NCI-H2029 treated with DMSO at 0.1 percent for 48 hours (cell line): Measurements from ENCODE around the gene NEDD4L.
A peak's percentile ranks its signal among the peaks of the same experiment; 100 is the strongest.

Experiments
- DNase-seq: peaks from one replicate; lab custom pipeline; 2025; lab: John Stamatoyannopoulos, UW

NEDD4L gene

DNA sequence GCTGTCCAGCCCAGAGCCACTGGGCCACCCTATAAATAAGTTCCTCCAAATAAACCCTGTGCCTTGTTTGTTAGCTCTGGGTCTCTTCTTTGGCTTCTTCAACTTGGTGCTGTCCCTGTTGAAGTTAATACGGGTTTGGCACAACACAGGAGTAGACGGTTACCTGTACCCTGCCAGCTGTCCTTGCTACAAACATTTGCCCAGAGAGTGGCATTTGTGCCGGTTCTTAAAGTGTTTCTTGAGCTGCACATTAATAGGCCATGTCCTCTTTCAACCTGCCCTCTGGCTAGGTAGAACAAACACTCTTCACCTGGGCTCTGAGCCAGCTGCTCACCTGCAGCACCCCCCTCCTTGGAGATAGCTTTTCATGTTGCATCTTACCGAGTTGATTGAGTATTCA is 139.2 kb downstream of the NEDD4L start:
- peak; percentile 78 for DNase-seq

DNA sequence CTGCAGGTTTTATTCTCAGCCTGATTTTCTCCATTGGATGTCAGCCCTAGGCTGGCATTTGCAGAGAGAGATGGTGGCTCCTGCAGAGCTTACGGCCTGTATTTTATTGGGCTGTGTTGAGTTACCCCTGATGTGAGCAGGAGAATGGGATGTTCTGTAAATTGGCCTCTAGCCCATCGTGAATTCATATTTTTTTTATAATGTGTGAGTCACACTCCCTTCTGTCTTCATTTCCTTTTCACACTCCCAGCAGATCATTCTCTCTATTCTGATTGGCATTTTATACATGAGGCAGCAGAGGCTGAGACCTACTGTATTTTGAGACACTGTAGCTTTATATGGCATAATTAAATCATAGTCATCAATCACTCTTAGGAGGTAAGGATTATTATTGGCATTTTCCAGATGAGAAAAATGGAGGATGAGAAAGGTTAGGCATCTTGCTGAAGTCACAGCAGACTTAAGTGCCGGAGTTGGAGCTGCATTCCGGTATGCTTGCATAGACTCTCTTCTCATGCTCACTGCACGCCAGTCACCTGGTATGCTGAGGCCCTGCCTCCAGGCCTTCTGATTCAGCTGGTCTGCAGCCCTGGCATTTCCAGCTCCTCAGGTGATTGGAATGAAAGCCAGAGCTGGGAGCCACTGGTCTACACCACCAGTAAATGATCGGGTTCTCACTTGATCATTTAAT is 142.4 kb downstream of the NEDD4L start:
- DNase-seq: no peak

DNA sequence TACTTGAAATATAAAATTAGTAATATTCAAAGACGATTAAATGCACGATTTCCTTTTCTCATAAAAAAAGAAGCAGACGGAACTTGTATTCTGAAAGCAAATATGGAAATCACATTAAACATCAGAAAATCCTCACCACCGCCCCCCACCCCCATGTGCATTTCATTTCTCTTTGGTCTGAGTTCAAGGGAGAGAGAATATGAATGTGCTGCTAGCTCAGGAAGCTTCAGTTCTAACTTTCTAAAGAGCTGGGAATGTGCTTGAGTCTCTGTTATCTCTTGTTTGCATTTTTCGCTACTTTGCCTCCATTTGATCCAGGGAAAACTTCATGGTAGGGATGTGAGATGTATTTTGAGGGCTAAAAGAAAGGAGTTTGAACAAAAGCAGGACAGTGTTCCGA is 143.6 kb downstream of the NEDD4L start:
- no peak for DNase-seq

DNA sequence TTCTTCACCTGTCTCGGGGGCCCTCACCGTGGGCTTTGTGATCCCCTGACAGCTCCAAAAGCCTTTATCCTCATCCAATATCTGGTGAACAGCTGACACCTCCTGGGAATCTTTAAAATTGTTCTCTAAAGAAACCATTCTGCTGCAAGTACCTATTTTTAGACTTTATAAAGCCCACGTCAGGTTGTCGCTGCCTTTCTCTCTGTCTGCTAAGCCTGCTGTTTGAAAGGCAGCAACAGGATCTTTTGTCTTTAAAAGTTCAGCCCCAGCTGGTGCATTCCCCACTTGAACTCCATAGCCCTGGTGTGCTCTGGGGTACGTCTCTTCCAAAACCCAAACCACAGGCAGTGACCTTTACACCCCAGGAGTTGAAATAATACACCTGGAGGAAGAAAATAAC is 145.0 kb downstream of the NEDD4L start:
- DNase-seq: no peak

DNA sequence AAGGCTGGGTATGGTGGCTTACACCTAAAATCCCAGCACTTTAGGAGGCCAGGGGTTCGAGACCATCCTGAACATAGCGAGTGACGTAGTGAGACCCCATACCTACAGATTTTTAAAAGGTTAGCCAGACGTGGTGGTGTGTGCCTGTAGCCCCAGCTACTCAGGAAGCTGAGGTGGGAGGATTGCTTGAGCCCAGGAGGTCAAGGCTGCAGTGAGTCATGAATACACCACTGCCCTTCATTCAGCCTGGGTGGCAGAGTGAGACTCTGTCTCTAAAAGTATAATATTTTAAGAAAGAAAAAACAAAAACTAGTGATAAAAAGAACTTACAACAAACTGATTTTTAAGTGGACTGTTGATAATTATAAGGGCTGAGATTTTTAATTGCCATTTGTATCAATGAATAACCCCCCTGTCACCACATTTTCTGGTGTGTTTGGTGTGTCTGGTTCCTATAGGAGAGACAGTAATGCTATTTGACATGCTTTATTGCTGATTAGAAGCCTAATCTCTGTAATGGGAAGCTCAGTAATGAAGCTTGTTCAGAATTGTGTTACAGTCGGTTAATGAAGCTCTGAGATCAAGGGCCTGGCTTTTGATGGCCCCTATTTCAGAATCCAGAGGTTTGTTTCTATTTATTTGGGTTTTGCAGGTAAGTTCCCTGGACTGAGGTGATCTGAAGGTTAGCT is 147.0 kb downstream of the NEDD4L start:
- DNase-seq: no peak

DNA sequence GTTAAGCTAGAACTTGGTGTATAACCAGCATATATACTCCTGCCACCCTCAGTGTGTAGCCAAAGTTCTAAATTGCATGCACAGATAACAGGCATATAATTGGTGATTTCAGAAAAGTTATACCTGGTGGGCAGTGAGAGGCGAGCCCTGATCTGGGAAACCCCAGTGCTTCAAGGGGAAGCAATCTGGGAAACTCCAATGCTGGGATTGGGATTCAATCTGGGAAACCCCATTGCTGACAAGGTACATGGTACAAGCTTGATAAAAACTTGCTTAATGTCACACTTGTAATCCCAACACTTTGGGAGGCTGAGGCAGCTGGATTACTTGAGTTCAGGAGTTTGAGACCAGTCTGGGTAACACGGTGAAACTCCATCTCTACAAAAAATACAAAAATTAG is 147.6 kb downstream of the NEDD4L start:
- no peak for DNase-seq

DNA sequence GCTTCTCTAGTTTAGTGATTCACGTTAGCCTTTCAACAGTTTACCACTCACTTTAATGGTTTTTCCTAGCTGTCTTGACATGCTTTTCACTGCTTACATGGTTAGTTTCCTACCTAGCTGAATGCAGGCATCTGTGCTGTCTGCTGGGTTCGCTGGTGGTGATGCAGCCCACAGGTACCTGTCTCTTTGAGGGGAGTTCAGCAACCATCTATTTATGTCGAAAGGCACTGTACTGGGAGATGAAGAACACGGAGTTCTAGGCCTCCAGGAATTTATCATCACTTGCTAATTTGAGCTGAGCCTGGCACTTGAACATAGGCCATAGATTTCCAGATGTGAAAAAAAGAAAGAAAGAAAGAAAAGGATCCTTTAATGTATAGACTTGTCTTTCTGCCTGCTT is 148.5 kb downstream of the NEDD4L start:
- DNase-seq: no peak

DNA sequence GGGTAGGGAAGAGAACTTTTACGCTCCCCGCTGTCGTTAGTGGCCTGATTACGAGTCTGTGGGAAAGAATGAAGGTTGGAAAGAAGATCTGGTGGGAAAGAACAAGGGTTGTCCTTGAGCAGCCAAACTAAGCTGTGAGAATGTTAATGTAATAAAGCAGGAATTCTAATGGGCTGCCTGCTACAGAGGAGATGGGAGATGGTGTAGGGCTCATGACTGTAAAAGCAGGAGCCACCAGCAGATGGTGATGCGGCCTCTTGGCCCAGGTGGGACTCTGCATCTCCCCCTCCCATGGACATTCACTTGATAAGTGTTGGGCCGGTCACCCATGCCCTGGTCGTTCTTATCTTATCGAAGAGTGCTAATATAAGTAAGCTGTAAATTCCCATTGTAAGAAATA is 150.0 kb downstream of the NEDD4L start:
- DNase-seq: no peak

DNA sequence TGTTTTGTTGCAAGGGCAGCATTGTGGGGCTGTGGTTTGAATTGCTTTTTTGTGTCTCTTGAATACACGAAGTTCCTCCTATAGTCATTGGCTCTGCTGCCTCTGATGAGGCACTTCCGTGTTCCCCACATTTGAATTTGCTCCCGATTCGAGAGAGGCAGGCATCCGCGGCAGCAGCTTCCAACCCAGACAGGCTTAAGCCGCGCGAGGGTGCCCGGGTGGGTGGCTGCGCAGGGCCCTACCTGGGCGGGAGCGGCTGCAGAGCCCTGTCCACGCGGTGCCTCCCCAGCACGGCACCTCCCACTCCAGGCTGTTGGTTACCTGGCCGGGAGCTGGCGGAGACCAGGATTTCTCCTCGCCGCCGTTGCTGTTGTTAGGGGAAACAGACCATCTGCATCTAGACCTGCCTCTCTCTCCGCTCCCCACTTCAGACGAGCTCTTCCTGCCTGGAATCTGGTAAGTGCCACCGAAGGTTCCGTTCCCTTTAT is 151.3 kb downstream of the NEDD4L start:
- peak; percentile 77 for DNase-seq

DNA sequence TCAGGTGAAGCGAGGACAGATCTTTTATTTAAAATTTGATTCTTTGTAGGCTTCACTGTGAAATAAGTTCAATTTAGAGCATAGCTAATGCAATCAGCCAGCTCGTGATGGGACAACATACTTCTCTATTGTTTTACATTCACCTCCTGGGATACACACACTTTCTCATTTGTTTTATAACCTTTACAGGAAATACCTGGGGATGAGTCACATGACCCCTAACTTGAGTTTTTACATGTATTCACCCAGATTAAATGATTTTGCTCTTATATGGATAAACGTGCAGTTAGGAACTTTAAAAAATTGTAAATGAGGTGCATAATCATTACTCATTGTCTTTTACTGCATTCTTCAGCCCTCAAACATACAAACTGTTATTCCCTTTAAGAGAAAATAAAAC is 152.1 kb downstream of the NEDD4L start:
- DNase-seq: no peak

DNA sequence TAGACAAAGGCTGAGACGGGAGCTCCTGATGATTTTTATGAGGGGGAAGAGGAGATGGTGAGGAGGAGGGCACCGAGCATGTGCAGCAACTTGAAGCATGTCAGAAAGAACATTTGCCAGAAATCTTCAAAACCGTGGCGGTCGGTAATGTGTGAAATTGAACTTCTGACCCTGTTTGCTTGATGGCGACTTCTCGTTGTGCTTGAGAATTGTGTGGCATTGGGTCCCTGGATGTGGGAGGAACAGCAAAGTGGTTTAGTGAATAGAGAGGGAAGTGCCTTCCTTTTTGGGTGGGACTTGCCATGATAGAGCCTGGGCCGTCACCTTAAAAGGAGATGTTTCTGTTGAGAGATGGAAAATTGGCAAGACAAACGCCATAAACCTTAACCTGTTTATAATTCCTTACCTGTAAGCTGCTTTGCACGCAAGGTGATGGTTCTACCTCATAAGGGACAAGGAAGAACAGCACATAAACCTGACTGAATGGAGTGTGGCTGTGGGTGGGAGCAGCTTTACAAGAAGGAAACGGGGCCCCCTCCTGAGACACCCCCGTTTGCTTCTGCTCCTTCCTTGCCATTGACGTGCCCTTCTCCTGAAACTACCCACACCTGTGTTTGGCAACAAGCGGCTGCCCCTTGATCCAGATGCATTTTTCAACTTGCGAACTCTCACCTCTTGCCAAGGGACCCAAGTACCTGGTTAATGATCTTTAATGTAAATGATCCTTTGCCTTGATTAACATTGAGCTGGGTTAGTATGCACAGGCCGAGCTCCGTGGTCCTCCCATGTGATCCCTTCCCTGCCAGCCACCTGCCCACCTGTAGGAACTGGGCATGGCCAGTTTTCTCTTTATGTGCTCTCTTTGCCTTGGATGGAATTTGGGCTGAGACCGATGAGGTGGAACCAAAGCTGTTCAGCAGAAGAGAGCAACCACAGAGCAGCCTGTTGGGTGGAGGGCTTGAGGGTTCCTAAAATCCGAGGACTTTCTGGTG is 153.2 kb downstream of the NEDD4L start:
- DNase-seq: peak; percentile 66

DNA sequence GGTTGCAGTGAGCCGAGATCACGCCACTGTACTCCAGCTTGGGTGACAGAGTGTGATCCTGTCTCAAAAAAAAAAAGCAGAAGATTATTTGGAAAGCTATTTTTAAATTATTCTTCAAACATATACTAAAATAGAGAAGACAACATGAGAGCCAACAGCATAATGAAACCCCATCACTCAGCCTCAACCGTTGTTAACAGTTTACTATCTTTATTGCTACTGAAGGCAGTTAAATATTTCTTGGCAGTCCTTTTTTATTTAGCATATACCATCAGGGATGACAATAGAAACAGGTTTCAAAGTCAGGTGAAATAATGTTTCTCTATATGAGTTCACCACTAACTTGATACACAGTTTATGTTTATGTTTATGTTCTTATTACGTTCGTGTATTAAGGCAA is 157.2 kb downstream of the NEDD4L start:
- DNase-seq: no peak

DNA sequence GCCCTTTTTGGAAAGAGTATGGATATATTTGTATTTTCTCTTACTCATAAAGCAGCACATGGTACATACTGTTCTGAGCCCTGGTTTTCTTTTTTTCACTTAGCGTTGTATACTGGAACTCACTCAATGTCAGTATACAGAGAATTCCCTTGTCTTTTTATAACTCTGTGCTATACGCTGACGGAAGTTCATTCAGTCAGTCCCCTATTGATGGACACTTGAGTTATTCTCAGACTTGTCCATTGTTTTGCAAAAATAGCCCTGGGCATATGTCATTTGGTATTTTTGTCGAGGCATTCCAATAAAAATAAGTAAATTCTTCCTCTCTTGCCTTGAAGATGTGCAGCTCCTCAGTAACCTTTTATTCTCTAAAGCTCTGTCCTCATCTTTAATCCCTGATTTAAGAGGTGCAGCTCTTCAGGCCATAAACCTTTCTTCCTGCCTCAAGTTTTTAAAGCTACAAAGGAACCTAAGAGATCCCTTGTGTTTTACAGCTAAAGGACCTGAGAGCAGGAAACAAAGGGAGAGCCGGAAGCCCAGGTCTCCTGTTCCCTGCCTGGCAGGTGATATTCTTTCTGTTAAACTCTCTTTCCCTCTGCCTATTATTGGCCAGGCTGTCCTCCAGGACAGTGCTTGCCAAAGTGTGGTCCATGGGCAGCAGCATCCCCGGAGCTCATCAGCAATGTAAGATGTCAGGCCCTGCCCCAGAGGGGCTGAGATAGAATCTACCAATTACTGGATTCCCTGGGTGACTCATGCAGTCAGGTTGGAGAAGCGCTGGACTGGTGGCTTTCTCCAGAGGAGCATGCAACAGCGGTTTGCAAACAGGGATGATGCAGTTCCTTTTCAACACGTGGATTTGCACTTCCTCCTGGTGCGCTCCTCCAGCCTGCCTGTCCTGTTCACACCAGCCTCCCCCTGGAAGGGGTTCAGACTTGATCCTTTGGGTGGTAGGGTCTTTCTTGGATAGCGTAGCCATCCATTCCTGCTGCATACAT is 158.0 kb downstream of the NEDD4L start:
- peak; percentile 49 for DNase-seq

DNA sequence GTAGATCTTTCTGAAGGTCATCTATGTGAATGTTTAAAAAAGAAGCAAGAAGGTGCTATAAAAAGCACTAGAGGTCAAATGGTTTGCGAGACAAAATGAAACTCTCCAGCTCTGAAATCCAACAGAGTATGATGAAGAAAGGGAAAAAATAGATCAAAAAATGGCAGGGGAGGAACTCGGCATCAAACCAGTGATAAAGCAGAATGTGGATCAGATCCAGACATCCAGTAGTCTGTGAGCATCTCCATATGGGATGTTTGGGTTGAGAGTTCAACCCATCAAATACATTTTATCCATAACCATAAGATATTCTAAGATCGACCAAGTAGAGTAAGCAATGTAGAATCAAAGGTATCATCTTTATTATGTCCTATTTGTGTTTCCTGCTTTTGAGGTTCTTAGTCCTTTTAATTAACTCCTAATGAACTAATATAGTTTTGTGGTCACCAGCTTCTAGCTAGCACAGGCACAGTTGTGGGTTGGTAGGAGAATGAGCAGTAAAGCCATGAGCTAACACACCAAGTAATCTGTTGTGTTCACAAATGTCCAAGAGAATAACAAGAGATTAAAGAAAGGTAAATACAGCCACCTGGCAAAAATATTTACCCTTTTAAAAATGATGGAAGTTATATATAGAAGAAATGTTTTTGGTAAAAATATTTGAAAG is 160.9 kb downstream of the NEDD4L start:
- DNase-seq: no peak

DNA sequence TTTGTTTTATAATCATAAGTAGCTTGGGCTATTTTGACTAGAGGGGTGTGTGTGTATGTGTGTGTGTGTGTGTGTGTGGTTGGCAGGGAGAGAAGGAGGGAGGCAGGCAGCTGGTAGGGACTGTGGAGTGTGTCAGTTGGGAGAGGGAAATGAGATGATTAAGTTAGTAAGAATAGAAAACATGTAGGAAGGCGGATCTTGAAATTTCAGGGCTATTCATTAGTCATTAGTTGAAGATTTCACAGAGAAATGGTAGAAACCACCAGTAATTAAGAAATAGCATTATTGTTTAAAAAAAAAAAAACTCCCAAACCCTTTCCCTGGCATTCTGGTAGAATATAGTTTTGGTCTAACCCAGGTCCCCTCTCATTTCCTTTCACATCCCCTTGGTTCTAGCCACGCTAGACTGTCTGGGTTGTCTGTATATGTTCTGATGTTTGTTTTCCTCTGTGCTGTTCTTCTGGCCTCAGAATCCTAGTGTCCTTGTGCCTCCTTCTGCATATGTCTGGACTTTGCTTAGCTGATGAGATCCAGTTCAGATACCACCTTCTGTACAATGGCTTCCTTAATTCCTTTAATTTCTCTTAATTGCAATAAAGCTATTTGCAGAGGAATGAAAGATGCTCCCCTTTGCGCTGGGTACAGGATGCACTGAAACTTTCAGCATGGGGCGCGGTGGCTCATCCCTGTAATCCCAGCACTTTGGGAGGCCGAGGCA is 161.6 kb downstream of the NEDD4L start:
- DNase-seq: peak; percentile 23

DNA sequence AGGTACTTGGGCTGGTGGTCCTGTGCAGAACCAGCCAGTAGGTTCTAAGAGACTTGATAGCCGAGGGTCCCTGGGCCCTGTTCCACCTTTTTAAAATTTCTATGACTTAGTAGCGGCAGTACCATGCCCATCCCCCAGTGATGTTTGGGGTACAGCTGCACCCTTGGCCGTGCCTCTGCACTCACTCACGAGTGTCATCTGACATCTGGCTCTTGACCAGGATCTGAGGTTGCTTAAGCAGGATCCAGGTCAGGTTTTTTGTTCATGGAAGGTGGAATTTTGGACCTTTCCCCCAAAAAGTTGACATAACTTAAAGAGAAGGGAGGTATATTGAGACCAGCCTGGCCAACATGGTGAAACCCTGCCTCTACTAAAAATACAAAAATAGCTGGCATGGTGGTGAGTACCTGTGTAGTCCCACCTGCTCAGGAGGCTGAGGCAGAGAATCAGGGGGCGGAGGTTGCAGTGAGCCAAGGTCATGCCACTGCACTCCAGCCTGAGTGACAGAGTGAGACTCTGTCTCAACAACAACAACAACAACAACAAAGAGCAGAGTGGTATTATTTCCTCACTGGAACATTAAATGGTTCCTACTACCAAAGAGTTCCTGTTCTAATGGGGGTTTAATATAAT is 163.6 kb downstream of the NEDD4L start:
- no peak for DNase-seq

DNA sequence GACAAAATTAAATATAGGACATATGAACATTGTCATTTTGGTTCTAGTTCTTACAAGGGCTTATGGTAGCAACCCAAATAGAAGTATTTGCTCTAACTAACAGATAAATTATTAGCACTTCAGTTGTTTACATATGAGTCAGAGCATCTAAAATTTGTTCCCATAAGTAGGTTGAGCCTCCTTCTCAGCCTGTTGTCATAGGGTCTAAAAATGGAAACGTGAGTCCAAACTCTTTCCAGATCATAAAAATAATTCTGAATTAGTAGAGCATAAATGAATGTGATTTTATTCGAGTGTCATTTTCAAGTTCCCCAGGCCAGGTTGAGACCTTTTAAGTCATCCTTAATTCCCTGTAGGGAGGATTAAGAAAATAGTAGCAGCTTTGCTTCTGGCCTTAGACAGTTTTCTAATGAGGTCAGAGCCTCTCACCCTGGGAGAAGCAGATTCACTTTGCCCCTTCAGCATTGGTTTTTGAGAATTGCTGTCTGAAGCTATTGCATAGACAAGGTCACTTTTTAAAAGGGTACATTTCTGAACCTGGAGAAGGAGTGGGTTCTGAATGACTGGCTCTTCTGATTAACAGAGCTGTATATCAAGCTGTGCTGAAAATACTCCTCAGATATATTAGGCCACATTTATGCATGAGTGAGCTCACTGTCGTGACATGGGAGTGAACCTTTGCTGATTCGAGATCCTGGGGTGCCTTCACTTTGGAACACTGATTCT is 164.3 kb downstream of the NEDD4L start:
- no peak for DNase-seq

DNA sequence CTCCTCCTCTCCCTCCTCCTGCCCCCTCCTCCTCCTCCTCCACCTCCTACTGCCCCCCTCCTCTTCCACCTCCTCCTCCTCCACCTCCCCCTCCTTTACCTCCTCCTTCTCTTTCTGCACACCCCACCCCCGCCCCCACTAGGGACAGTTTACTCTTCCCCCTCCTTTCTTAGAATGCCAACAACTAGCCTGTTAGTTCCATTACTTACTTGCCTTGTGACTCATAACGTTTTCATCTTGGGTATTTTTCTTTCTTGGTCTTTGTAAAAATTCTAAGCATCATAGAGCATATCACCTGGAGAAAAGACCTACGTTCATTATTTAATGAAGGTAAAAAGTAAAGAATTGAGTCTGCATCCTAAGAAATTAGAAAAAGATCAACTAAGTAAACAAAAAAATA is 165.3 kb downstream of the NEDD4L start:
- no peak for DNase-seq

DNA sequence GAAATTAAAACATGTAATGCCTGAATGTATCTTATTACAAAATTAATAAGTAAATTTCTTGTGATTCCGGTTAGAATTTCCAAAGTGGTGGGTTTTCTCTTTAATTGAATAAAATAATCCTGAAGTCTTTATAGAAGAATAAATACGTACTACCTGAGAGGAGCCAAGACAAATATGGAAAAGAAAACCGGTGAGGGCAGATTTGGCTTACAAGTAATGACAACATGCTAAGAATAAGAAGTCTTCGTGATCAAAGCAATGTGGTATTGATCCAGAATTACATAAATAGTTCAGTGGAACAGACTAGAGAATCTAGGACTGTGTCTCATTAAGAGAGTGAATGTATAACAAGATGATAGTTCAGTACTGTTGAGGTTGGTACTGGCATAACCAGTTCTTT is 167.5 kb downstream of the NEDD4L start:
- no peak for DNase-seq
